ENCODE measurements around the gene GPRC5C. TPM values are rescaled to one million over a fixed set of nuclear protein-coding genes. Genes with fewer than 3 reads are reported as not detected.

The GPRC5C gene
- polyA plus RNA-seq, 2 of the 4 experiments (the other 2 are of a cell fraction): 36.5 to 49.2 TPM

- no peak for FAIRE-seq
- TF ChIP-seq ZSCAN20 (CRISPR knock-in tag; IDR thresholded peaks at IDR 0.05): no peak
- no peak for TF ChIP-seq PBX3 (IDR thresholded peaks at IDR 0.05)
- TF ChIP-seq PHF8 (IDR thresholded peaks at IDR 0.05; ENCODE audit: borderline replicate concordance, low read depth): no peak
- no peak for TF ChIP-seq TP53 (CRISPR knock-in tag; IDR thresholded peaks at IDR 0.05)
- no peak for TF ChIP-seq RAD21 (conservative IDR thresholded peaks at IDR 0.05 in 1 of 2, IDR thresholded peaks at IDR 0.05 in 1 of 2)
- TF ChIP-seq ATOH8 (CRISPR knock-in tag; IDR thresholded peaks at IDR 0.05; ENCODE audit: low read depth): no peak
- TF ChIP-seq FOSL2 (IDR thresholded peaks at IDR 0.05): no peak
- TF ChIP-seq FOSL2 (CRISPR knock-in tag; IDR thresholded peaks at IDR 0.05): no peak
- TF ChIP-seq FOSB (CRISPR knock-in tag; IDR thresholded peaks at IDR 0.05): no peak
- TF ChIP-seq RNF2 (IDR thresholded peaks at IDR 0.05; ENCODE audit: borderline replicate concordance, low read depth): no peak
- TF ChIP-seq ZFP36 (IDR thresholded peaks at IDR 0.05; ENCODE audit: borderline replicate concordance, partially characterized antibody): no peak
- no peak for TF ChIP-seq CTCF (IDR thresholded peaks at IDR 0.05)
- TF ChIP-seq CEBPB (IDR thresholded peaks at IDR 0.05): no peak
- no peak for TF ChIP-seq HOXB5 (CRISPR knock-in tag; IDR thresholded peaks at IDR 0.05)
- no peak for TF ChIP-seq KDM5A (IDR thresholded peaks at IDR 0.05)
- TF ChIP-seq ELK1 (IDR thresholded peaks at IDR 0.05; ENCODE audit: low read depth, low read length): no peak
- TF ChIP-seq MAX (IDR thresholded peaks at IDR 0.05): no peak
- no peak overlapping the region for H3K4me2 ChIP-seq
- ChIA-PET CTCF (interaction anchor here (0.9 to 11.3 kb wide), 15 partner anchors 10 to 209 kb away, joined by 3 to 127 read pairs (median 4); partner anchors contain the start of gene GPR142), POLR2A (no interaction called here)
- no peaks in the 10 kb centered on the region for H3K9me3 ChIP-seq
- WGBS (ENCODE audit: missing lambda C conversion rate): 72% methylated on average over 6 of the region's 6 CpGs
- no peak overlapping the region for H3K4me3 ChIP-seq
- H3K4me1 ChIP-seq: peaks cover 5% of the 10 kb centered on the region; the same call in 2 of the 3 replicates
- 0 out of 6 replicates have a peak overlapping the region, but pooled peaks of 1 of the 2 experiments have one; percentile 19 for H3K27ac ChIP-seq
- ATAC-seq: no peak
- no peak for DNase-seq (ENCODE audit: low read depth in 1 of 2, low spot score in 1 of 2)
These were observed 38.4 kb upstream of the GPRC5C start for GRCh38 chr17:74393346-74393942.

- no peak overlapping the region for H3K4me2 ChIP-seq
- ChIA-PET POLR2A (no interaction called here), CTCF (interaction anchor here (0.7 to 11.3 kb wide), 14 partner anchors 9 to 99 kb away, joined by 3 to 127 read pairs (median 4); partner anchors contain the start of genes BTBD17 and GPR142)
- no peak overlapping the region for H3K4me3 ChIP-seq
- H3K27ac ChIP-seq: peak overlapping the region in 1 of 2 experiments; percentile 42; a peak in 2 of 6 replicates
- no peaks in the 10 kb centered on the region for H3K9me3 ChIP-seq
- FAIRE-seq (no peak), DNase-seq (ENCODE audit: low read depth in 1 of 2, low spot score in 1 of 2) (no peak), ATAC-seq (no peak; a peak in 1 of 6 replicates)
- 93% methylated on average over 10 of the region's 12 CpGs for WGBS (ENCODE audit: missing lambda C conversion rate)
- peaks cover 5% of the 10 kb centered on the region; the same call in 2 of the 3 replicates for H3K4me1 ChIP-seq
- TF ChIP-seq REST (IDR thresholded peaks at IDR 0.05): no peak
- no peak for TF ChIP-seq MYC (IDR thresholded peaks at IDR 0.05; ENCODE audit: borderline replicate concordance, low read length)
- TF ChIP-seq HDAC2 (IDR thresholded peaks at IDR 0.05): no peak
- no peak for TF ChIP-seq FOSL2 (IDR thresholded peaks at IDR 0.05)
- TF ChIP-seq FOSL2 (CRISPR knock-in tag; IDR thresholded peaks at IDR 0.05): no peak
- no peak for TF ChIP-seq RAD21 (conservative IDR thresholded peaks at IDR 0.05 in 1 of 2, IDR thresholded peaks at IDR 0.05 in 1 of 2)
- no peak for TF ChIP-seq RARB (CRISPR knock-in tag; IDR thresholded peaks at IDR 0.05)
- no peak for TF ChIP-seq CEBPB (IDR thresholded peaks at IDR 0.05)
- TF ChIP-seq ELK1 (IDR thresholded peaks at IDR 0.05; ENCODE audit: low read depth, low read length): no peak
- no peak for TF ChIP-seq HES2 (IDR thresholded peaks at IDR 0.05)
- TF ChIP-seq NR3C1 (IDR thresholded peaks at IDR 0.05): no peak
These were observed 37.5 kb upstream of the GPRC5C start for GRCh38 chr17:74394275-74394950.
